Peyer's patch (tissue), 4 donors: ENCODE measurements around the gene TMEM198.

Experiments used
- POLR2A ChIP-seq, 2 donors: fragments of 450-650 bp; IDR thresholded peaks; one replicate each; pipeline ENCODE4 v1.5.1; 2017; ENCODE audit warnings: antibody characterized with exemption in 2 of 2, mild to moderate bottlenecking in 2 of 2, moderate library complexity in 2 of 2
- TF ChIP-seq, protein P1 (sequence below), 6 experiments: fragments of 450-650 bp in 4 of 6; fragments of 200-600 bp in 2 of 6; sonication (generic) in 1 of 6; IDR thresholded peaks; one replicate each; pipeline ENCODE4 v1.5.1; 2017 to 2019; ENCODE audit warnings: antibody characterized with exemption in 6 of 6, mild to moderate bottlenecking in 3 of 6, moderate library complexity in 1 of 6

DNA sequence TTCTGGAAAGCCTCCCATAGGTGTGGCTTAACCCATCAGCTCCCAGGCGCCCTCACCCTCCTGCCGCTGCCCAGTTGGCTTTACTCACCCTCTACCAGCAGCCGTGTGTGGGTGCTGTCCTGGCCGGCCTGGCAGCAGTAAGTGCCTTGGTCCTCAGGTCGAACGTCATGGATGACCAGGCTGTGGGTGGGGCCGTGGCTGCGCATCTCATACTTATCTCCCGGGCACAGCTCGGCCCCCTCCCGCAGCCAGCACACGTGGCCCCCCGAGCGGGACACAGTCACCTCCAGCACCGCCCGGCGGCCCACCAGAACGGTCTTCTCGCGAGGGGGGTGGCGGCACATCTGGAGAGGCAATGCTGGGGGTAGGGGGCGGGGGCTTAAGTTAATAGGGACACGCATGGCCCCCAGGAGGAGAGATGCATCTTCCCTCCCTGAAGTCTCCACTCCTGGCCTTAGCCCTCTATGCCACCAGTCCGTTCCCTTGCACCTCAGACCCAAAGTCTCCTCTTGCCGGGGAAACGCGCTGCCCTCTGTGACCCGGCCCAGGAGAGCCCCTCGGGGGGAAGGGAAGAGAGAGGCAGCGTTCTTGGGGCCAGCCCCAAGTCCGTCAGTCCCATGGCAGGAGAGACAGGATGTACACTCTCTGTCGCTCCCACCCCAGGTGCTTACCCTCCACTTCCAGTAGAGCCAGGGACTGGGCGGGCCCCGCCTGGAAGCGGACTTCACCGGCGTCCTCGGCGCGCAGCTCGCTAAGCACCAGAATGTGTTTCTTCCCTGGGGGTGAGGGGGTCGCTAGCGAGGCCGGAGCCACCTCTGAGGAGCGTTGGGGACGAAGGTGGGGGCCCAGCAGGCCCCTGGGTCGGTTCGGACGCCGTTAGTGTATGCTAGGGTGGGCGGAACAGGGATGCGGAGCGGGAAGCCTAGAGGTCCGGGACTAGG lies 7.9 kb downstream of the TMEM198 start:
- no peak for TF ChIP-seq POLR2A (IDR thresholded peaks at IDR 0.05)
- TF ChIP-seq, protein P1, sequence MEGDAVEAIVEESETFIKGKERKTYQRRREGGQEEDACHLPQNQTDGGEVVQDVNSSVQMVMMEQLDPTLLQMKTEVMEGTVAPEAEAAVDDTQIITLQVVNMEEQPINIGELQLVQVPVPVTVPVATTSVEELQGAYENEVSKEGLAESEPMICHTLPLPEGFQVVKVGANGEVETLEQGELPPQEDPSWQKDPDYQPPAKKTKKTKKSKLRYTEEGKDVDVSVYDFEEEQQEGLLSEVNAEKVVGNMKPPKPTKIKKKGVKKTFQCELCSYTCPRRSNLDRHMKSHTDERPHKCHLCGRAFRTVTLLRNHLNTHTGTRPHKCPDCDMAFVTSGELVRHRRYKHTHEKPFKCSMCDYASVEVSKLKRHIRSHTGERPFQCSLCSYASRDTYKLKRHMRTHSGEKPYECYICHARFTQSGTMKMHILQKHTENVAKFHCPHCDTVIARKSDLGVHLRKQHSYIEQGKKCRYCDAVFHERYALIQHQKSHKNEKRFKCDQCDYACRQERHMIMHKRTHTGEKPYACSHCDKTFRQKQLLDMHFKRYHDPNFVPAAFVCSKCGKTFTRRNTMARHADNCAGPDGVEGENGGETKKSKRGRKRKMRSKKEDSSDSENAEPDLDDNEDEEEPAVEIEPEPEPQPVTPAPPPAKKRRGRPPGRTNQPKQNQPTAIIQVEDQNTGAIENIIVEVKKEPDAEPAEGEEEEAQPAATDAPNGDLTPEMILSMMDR (IDR thresholded peaks at IDR 0.05): no peak
